ENCODE results near the gene TMEM270.
"Not testable (repeated sequence)": the region's sequence is repeated elsewhere in the genome, so short reads cannot be mapped to it uniquely, and the experiment has no call there.

- TF ChIP-seq EP300, CTCF, POLR2AphosphoS5, POLR2A (IDR thresholded peaks at IDR 0.05): not testable (repeated sequence)
Measured at GRCh38 chr7:73837167-73837566, 23.8 kb upstream of the TMEM270 start.
